DLD1 (cell line): Measurements from ENCODE around the gene GPBP1.

Source experiments
- in situ Hi-C: cut with HindIII; loops from 2 replicates; pipeline ENCODE4 v1.10.0; 2017; ENCODE audit warnings: low sequenced_read_pairs

Gene GPBP1

DNA sequence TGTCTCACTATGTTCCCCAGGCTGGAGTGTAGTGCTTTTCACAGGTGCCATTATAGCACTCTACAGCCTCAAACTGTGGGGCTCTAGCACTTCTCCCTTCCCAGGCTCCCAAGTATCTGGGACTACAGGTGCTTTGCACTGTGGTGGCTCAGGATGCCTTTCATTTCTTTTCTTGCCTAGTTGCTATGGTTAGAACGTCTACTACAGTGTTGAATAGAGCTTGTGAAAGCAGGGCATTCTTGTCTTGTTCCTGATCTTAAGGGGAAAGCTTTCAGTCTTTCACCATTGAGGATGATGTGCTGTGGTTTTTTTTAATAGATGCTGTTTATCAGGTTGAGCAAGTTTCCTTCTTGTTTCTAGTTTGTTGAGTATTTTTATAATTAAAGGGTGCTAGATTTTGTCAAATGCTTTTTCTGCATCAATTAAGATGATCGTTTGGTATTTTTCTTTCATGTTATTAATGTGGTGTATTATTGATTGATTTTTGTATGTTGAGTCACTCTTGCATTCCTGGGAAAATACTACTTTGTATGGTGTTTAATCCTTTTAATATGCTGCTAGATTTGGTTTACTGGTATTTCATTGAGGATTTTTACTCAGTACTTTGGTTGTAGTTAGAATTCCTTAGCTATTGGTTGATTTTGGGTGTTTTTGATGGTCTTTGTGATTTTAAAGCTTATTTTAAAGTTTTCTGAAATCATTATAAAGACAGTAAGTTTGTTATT, 35.6 kb downstream of the GPBP1 start:
- in situ Hi-C loops = no loop called here

DNA sequence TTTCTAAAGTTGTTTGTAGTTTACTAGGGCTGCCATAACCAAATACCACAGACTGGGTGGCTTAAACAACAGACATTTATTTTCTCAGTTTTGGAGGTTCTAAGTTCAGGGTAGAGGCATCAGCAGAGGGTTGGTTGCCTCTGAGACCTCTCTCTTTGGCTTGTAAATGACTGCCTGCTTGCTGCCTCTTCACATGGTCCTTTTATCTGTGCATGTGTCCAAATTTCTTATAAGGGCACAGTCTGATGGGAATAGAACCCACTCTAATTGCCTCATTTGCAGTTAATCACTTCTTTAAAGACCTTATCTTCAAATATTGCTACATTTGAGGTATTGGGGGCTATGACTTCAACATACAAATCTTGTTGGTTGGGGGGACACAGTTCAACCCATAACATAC, 36.8 kb downstream of the GPBP1 start:
- in situ Hi-C loops = no loop called here

DNA sequence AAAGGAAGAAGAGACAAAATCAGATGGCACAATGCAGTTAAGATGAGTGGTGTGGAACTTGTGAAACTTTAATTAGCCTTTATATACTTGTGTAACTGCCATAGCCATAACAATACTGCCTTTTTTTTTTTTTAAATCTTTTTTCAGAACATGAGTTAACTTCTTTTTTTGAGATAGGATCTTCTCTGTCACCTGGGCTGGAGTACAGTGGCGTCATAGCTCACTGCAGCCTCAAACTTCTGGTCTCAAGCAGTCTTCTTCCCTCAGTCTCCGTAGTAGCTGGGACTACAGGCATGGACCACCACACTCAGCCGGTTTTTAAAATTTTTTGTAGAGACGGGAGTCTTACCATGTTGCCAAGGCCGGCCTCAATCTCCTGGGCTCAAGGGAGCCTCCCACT, 37.2 kb downstream of the GPBP1 start:
- in situ Hi-C loops = no loop called here

DNA sequence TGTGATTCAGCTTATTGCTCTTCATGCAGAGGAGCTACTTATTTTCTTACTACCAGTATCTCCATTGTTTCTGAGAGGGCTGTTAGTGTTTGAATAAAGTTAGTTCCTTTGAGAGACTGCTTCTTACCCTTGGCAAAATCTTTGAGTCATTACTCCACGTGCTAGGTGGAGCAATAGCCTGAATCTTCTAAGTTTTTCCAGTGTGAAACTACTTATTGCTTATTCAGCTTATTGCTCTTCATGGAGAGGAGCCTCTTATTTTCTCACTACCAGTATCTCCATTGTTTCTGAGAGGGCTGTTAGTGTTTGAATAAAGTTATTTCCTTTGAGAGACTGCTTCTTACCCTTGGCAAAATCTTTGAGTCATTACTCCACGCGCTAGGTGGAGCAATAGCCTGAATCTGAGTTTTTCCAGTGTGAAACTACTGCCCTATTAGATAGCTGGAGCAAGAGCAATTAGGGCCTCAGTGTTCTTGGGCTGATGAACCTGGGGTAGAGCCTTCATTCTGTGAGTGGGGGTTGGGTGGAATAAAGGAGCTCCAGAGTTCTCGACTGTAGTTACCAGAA, 41.9 kb downstream of the GPBP1 start:
- in situ Hi-C loops = no loop called here

DNA sequence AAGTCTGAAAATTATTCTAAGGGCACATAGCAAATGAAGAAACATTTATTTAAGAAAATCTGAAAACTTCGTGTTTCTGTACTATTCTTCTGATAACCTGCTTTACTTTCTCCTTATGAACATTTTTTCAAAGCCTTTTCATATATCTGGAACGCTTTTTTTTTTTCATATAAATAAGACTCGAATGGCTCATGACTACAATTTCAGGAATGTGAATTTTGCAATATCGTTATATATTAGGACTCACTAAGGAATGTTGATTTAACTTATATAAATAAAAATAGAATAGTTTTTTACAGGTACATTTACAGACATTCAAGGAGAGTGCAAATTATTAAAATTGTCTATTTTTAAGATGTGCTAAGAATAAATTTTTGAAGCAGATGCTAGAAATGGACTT, 42.9 kb downstream of the GPBP1 start:
- in situ Hi-C loops = no loop called here

DNA sequence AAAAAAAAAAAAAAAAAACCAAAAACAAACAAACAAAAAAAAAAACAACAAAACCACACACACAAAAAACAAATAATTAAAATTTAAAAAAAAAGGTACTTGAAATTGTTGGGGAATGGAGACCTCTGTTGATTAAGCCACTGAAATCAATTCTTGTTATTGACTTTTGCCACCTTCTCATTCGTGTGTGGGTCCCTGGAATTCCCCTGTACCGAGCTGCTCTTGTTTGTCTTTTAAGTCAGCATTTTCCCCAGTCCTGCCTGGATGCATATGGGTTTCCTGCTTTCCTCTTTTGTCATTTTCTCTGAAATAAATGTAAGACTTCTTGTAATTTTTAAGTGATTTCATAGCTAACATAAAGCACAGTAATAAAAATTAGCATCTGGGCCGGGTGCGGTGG, 45.5 kb downstream of the GPBP1 start:
- in situ Hi-C loops = no loop called here

DNA sequence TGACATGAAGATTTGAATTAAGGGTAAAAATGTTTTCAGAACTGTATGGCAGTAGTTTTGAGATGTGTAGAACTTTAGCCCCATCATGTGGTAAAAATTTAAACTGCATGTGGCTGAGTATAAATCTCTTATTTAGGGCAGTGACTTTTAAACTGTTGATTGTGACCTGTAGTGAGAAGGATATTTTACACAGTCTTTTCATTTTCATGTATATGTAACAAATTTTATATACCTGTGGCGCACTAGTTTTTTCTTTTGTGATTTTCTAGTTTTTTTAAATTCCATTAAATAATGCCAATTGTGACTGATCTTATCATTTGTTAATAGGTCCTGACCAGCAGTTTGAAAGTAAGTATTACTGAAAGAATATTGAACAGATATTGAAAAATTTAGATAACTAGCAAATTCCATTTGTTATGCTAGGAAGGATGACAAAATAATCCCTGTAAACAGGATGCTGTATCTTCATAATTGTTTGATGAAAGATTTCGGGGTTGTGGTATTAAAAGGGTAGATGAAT, 47.2 kb downstream of the GPBP1 start:
- in situ Hi-C loops = no loop called here

DNA sequence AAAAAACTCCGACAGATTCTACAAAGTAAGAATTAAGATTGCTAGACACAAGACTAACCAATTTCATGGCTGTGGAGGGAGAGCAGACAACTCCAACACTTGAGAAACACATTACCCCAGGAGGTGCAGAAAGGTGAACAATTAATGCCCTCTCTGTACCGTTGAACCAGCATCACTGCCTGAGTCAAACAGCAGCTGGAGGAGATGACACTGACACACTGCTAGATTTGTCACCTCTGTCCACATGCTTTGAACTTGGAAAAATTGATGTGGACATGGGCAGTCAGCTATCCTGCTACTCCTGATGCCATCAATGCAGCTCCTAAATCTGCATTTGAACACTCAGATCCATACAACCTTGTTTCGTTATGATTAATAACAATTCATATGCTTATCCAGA, 51.7 kb downstream of the GPBP1 start:
- in situ Hi-C loops = no loop called here

DNA sequence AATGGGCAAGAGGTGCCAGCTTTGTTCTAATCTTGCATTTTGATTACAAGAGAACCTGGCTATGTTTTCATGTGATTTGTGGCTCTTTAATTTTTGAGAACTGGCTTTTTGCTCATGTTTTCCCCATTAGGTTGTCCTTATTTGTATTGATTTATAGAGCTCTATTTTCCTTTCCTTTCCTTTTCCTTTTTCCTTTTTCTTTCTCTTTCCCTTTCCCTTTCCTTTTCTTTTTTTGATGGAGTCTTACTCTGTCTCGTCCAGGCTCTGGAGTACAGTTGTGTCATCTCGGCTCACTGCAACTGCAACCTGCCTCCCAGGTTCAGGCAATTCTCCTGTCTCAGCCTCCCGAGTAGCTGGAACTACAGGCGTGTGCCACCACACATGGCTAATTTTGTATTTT, 55.5 kb downstream of the GPBP1 start:
- in situ Hi-C loops = no loop called here

DNA sequence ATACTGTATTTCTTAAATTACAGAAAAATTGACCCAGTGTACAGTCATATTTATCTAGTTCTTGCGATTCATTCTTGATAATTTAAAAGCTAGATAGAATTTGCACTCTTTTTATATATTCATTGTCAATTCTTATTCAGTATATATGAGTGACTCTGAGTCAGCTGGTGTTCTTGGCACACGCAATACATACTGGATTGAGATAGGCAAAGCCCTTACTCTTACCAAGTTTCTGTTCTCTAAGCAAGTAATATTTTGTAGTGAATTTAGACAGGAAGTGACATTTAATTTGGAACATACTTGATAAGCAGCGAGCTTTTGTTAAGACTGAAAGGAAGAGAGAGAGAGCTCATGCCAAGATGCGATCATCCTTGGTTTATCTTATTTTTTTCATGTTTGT, 57.7 kb downstream of the GPBP1 start:
- in situ Hi-C loops = no loop called here

DNA sequence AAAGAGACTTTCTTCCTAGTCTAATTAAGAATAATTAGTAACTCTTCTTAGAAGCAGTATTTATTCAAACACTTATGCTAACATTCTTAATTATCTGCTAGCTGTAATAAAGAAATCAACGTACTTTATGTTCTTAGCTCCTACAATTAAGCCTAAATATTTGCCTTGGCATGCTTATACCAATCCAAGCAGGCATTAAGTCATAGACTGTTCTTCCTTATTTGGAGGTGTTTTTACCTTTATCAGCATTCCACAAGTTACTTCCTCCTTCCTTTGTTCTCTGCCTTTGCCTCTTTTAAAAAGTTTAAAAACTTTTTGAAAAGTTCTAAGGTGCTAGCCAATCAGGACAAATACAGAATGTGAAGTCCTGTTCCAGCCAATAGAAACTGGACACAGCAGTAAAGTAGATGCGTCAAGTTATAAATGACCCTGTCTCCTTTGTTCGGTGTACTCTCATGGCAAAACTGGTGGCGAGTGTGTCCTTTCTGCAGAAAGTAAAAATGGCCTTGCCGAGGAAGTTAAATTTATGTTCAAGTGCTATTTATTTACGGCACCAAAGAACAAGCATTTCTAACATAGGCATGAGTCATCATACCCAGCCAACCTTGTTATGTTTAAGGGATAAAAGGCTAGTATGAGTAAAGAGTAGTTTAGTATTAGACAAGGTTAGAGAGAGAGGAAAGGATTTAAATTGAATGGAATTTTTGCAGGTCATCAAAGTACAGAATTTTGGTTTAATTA, 58.6 kb downstream of the GPBP1 start:
- in situ Hi-C loops = no loop called here

DNA sequence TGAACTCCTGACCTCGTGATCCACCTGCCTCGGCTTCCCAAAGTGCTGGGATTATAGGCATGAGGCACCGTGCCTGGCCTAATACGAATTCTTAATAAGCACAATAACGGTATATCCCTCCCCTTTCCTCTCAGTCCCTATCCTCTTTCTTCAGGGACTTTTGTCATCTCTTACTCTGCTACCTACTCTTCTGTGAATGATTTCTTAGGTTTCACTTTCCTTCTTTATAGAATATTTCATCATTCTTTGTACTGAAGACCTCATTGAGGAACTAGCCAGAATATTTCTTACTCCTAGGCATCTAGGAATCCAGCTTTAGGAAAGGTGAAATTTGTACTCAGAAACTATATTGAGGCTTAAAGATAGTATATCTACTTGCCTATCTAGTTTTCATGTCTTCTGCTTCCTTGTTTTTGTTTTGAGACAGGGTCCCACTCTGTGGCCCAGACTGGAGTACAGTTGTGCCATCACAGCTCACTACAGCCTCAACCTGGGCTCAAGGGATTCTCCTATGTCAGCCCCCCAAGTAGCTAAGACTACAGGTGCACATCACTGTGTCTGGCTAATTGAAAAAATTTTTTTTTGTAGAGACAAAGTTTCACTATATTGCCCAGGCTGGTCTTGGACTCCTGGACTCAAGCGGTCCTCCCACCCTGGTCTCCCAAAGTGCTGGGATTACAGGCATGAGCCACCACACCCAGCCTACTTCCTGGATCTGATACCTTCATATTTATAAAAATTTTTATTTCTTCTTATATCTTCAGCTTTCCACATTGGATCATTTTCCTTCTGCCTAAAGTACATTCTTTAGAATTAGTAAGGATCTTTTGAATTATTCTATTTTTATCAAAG, 69.7 kb downstream of the GPBP1 start:
- in situ Hi-C loops = no loop called here

DNA sequence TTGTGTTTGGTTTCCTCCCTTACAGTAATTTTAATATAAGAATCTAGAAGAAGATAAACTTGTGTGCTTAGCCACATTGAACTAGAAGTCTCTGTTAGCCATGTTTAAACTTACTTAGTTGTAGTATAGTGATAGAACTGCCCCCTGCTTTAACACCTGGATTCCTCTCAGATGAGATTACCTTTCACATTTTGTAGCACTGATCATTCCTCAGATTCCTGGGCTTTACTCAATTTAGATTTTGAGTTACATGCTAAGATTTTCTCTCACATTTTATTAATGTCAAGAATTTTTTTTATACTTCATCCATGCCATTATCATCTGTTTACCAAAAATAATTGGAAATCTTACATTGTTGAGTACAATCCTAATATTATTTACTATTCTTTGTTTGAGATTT, 70.5 kb downstream of the GPBP1 start:
- in situ Hi-C loops = no loop called here

DNA sequence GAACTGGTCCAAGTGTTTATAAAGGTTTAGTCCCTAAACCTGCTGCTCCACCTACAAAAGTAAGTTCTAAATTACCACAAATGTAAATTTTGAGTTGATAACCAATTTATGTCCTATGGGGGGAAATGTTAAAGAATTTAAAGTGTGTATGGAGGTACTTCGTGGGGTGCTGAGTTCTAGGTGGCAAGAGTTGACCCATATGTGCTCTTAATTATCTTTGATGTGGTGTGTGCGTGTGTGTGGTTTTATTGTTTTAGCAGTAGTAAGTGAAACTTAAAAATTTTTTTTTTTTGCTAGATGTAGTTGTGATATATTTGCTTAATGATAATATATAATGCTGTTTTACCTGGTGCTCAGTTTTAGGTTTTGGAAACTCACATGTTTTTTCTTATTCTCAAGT, 72.6 kb downstream of the GPBP1 start:
- in situ Hi-C loops = no loop called here

DNA sequence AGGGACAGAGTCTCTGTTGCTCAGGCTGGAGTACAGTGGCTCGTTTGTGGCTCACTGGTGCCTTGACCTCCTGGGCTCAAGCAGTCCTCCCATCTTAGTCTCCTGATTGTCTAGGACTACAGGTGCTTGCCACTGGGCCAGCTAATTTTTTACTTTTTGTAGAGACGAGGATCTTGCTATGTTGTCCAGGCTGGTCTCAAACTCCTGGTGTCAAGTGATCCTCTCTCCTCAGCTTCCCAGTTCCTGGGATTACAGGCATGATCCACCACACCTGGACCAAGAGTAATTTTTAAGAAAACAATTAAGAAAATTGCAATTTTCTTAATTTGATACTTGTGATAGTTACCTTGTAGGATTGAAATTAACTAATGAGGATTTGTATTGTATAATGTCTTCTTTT, 73.9 kb downstream of the GPBP1 start:
- in situ Hi-C loops = no loop called here

DNA sequence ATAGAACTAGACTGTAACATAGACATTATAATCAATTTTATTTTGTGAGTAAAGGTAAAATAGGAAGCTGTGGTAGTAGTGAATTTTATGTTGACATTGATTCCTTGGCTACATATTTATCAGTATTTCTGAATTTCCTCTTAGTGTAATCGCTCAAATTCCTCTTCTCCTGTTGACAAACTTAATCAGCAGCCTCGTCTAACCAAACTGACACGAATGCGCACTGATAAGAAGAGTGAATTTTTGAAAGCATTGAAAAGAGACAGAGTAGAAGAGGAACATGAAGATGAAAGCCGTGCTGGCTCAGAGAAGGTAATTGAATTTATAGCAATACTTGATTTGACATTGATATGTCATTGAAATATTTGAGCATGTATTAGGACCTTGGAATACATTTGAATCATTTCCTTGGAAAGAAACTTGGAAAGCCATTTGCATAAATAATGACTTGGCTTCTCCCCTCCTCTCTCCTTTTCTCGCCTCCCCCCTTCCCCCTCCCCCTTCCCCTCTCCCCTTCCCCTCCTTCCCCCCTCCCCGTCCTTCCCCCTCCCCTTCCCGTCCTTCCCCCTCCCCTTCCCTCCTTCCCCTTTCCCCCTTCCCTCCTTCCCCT, 75.5 kb downstream of the GPBP1 start:
- in situ Hi-C loops = no loop called here

DNA sequence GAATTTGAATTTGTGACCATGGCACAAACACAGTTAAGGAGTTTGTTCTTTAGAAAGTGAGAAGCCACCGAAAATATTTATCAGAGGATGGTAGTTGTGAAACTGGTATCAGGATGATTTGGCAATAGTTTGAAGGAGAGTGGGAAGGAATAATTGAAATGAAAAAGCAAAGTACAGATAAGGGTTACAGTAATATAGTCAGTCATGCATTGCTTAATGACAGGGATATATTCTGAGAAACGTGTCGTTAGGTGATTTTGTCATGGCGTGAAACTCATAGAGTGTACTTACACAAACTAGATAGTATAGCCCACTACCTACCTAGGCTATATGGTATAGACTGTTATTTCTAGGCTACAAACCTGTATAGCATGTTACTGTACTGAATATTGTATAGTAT, 84.2 kb downstream of the GPBP1 start:
- in situ Hi-C loops = loop anchor here (25.0 kb wide), 2 partner anchors 346 to 996 kb away; partner anchors contain the start of gene SETD9

DNA sequence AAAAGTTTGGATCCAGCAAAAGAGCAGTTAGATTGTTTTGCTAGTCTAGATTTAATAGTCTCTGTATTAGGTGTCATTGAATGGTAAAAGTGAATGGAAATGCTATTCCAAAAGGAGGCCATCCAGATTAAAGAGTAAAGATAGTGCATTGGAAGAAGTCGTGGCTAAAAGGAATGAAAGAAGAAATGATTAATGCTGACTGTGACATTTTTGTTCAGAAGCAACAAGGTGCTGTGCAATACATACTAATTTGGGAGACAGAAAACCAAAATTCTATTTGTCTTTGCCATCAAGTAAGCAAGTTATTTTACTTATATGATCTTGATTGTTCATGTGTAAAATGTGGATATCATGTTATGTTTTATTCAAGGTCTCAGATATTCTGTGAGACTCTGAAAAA, 85.1 kb downstream of the GPBP1 start:
- in situ Hi-C loops = loop anchor here (25.0 kb wide), 2 partner anchors 347 to 997 kb away; partner anchors contain the start of gene SETD9

DNA sequence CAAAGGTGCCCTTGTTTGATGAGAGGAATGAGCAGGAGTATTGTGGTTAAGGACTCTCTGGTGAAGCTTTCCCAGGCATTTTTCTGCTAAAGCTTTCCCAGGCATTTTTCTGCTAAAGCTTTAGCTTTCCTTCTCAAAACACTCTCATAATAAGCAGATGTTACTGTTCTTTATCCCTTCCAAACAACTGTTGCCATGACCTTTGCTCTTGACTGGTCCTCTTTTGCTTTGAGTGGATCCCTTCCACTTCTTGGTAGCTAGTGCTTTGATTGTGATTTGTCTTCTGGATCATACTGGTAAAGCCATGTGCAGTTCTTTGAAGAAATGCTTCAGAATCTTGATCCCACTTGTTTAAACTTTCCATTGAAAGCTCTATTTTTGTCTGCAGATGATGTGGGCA, 85.8 kb downstream of the GPBP1 start:
- in situ Hi-C loops = loop anchor here (25.0 kb wide), 2 partner anchors 347 to 997 kb away; partner anchors contain the start of gene SETD9

DNA sequence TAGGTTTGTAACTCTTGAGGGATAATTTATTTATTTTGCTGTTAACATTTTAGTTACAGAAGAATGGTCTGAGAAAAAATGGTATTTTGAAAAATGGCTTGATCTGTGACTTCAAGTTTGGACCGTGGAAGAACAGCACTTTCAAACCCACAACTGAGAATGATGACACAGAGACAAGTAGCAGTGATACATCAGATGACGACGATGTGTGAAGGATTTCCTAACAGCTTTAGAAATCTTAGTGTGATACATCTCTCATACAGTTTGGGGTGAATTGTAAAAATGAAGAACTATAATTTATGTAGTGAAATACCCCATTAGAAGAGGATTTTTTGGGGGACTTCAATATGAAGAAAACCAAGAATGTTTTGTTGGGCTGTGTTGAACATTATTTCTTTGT, 88.7 kb downstream of the GPBP1 start:
- in situ Hi-C loops = loop anchor here (25.0 kb wide), 2 partner anchors 350 to 1000 kb away; partner anchors contain the start of gene SETD9
